CD4-positive, alpha-beta T cell treated with Interleukin-6 for 4 hours (primary cell): ENCODE measurements around the gene SALL4.

Experiments used
- DNase-seq: peaks from one replicate; pipeline ENCODE4 v3.0.0-alpha.2; 2020; ENCODE audit warnings: mixed read lengths

SALL4 gene

DNA sequence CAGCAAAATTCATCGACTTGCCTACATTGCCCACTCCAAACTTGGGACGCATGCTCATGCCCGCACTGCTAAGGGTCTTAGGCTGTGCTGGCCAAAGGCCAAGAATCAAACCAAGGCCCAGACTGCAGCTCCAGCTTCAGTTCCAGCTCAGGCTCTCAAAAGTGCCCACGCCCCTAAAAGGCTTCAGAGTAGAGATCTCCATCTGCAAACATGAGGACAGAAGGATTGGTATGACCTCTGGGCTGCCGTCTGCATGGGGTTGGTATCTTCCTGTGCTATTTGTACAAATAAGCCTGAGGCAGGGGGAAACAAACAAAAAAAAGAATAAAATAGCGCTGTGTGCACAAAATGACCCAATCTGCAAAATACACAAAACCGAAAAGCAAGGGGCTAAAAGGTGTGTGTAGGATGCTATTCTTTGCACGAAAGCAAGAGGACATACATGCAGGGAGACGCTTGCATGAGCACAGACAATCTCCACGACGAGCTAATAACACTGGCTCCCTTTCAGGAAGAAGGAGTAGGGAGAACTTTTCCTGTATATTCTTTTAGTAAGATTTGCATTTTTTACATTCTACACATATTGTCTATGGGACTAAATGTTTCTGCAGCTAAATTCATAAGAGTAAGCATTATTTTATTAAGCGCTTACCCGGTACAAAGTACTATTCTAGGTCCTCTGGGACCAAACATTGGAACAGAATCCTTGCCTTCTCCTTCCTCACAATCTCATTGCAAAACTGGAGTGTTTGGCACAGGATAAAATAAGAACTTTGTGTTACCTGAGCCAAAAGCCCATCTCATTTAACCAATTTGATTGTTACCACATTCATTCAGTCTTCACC is 67.2 kb downstream of the SALL4 start:
- DNase-seq, result no peak

DNA sequence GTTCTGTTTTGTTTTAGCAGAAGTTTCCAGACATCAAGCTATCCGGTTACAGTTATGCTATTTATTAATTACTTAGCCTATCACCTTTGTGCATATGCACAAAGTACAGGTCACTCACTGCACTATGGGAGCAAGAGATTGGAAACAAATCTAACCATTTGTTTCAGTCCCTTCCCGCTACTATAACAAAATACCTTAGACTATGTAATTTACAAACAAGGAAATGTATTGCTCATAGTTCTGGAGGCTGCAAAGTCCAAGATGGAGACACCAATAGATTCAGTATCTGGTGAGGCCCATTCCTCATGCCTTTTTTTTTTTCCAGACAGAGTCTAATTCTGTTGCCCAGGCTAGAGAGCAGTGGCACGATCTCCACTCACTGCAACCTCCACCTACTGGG is 69.3 kb downstream of the SALL4 start:
- no peak for DNase-seq
